ENCODE measurements around the gene ENO2.
"Not testable (repeated sequence)": the region's sequence is repeated elsewhere in the genome, so short reads cannot be mapped to it uniquely, and the experiment has no call there.

Gene ENO2

GRCh38 chr12:6914246-6914946, at the start of gene ENO2:
ENO2 (plus strand) TSS chr12:6914580; CDS start chr12:6915833, 1,253 bp downstream.
- peak; percentile 85 to 86 for DNase-seq

- not testable (repeated sequence) for DNase-seq
Measured at GRCh38 chr12:6865307-6865706, 49.1 kb upstream of the ENO2 start.

- DNase-seq, result no peak
Measured at GRCh38 chr12:6866163-6866919, 48.0 kb upstream of the ENO2 start.

GRCh38 chr12:6866920-6867412, 47.4 kb upstream of the ENO2 start:
- DNase-seq, result no peak

GRCh38 chr12:6867413-6868210, 46.8 kb upstream of the ENO2 start, which contains the start of gene TPI1:
TPI1 (plus strand) TSS chr12:6867531; CDS start chr12:6867567, 36 bp downstream.
- peak; percentile 87 for DNase-seq

- DNase-seq, result peak in 1 of 2 donors; percentile 13
Measured at GRCh38 chr12:6868211-6869048, 46.0 kb upstream of the ENO2 start.

GRCh38 chr12:6869049-6870021, 45.0 kb upstream of the ENO2 start:
- peak; percentile 86 to 88 for DNase-seq

- DNase-seq, result not testable (repeated sequence)
Measured at GRCh38 chr12:6870304-6870703, 44.1 kb upstream of the ENO2 start.

- peak in 1 of 2 donors; percentile 49 for DNase-seq
Measured at GRCh38 chr12:6871052-6871957, 43.1 kb upstream of the ENO2 start.

GRCh38 chr12:6872073-6873048, 42.0 kb upstream of the ENO2 start:
- DNase-seq, result peak; percentile 84 to 88

- peak; percentile 97 to 98 for DNase-seq
Measured at GRCh38 chr12:6873094-6874014, 41.0 kb upstream of the ENO2 start, which contains the start of gene SPSB2. SPSB2 (minus strand) TSS chr12:6873303; CDS start chr12:6872901, 402 bp downstream.

- DNase-seq, result not testable (repeated sequence)
Measured at GRCh38 chr12:6874015-6874368, 40.4 kb upstream of the ENO2 start.

- not testable (repeated sequence) for DNase-seq
Measured at GRCh38 chr12:6879824-6880223, 34.6 kb upstream of the ENO2 start.

GRCh38 chr12:6883252-6883651, 31.1 kb upstream of the ENO2 start:
- no peak for DNase-seq

- no peak for DNase-seq
Measured at GRCh38 chr12:6883683-6884082, 30.7 kb upstream of the ENO2 start.

GRCh38 chr12:6884539-6884938, 29.8 kb upstream of the ENO2 start:
- DNase-seq, result no peak

All from CD4-positive, alpha-beta T cell treated with Interleukin-4 for 1 hour (primary cell).